ENCODE measurements around the gene REN. TPM values are rescaled to one million over a fixed set of nuclear protein-coding genes. Genes with fewer than 3 reads are reported as not detected.
A peak's percentile ranks its signal among the peaks of the same experiment; 100 is the strongest.

The REN gene
- total RNA-seq, 1 experiment from 2014 or later, result not detected

DNA sequence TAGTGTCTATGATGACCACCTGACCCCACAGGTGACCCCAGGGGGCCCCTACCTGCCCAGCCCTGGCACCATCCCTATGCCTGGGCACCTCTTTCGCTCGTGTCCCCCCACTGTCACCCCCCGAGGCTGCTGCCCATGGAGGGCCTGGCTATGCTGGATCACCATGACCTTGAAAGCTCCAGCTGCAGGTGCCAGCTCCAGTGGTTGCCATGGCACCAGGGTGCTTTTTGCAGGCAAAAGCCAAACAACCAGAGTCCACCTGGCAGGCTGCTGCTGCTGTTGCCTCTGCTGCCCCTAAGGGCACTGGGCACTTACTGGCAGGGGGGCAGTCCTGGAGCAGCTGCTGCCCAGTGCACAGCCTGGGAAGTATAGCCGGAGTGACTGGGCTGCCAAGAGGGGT lies 36.0 kb downstream of the REN start:
- WGBS (ENCODE audit: extremely low coverage, insufficient read length, low lambda C conversion rate), result no CpG with 5 or more reads among the region's 4 CpGs
- H2AFZ ChIP-seq (ENCODE audit: low read length), result no peak overlapping the region
- Mint-ChIP-seq H3K9me3 (no peaks in the 10 kb centered on the region; a peak in 1 of 5 replicates), H3K27me3 (ENCODE audit: low read depth) (no peaks in the 10 kb centered on the region; the same call in 1 of the 2 replicates), H3K4me1 (peaks cover 37 to 40% of the 10 kb centered on the region in 2 experiments), H3K27ac (no peak overlapping the region), H3K36me3 (ENCODE audit: insufficient read depth in 1 of 3, low read depth in 3 of 3) (peaks cover 5 to 57% (median 21%) of the 10 kb centered on the region in 3 experiments; a peak in 6 of 7 replicates), H3K4me3 (no peak overlapping the region)
- H3K79me2 ChIP-seq (ENCODE audit: insufficient read depth, low read length), result no peaks in the 10 kb centered on the region
- H3K9ac ChIP-seq (ENCODE audit: extremely low read depth, insufficient read length, low read length), result no peak overlapping the region
- no peak overlapping the region for H2BK12ac ChIP-seq (ENCODE audit: insufficient read length, low read depth, low read length)
- peak; percentile 46 for DNase-seq
- H3T11ph ChIP-seq (ENCODE audit: low read length), result no peak overlapping the region
- no peak overlapping the region for H2BK20ac ChIP-seq (ENCODE audit: low read depth, low read length, poor library complexity, severe bottlenecking)
- no peak overlapping the region for H3K4me2 ChIP-seq (ENCODE audit: insufficient read depth, insufficient read length, low read length)
- no peak overlapping the region for H2BK5ac ChIP-seq (ENCODE audit: insufficient read length, low read length)
- no peak overlapping the region for H2BK15ac ChIP-seq (ENCODE audit: low read depth, low read length)
- H3K4ac ChIP-seq (ENCODE audit: low read depth, low read length), result no peak overlapping the region
- H3K27ac ChIP-seq (ENCODE audit: insufficient read length, low read depth, low read length), result no peak overlapping the region
- no peaks in the 10 kb centered on the region for H3K27me3 ChIP-seq (ENCODE audit: insufficient read depth, low read length)
- no peak overlapping the region for H4K91ac ChIP-seq (ENCODE audit: insufficient read length, low read depth, low read length)
- no peak overlapping the region for H4K8ac ChIP-seq (replicated peaks; ENCODE audit: insufficient read length, low read depth, low read length)
- H3K4me1 ChIP-seq (ENCODE audit: insufficient read depth, low read length), result no peaks in the 10 kb centered on the region; the same call in 1 of the 2 replicates
- H3K14ac ChIP-seq (ENCODE audit: insufficient read depth, low read length), result no peak overlapping the region
- H3K9me3 ChIP-seq (ENCODE audit: control insufficient read depth, low read depth, low read length), result no peaks in the 10 kb centered on the region
- no peaks in the 10 kb centered on the region for H4K20me1 ChIP-seq (ENCODE audit: control insufficient read depth, insufficient read depth, insufficient read length)
- H2BK120ac ChIP-seq (ENCODE audit: low read depth, low read length, poor library complexity, severe bottlenecking), result no peak overlapping the region
- TF ChIP-seq, protein P1, sequence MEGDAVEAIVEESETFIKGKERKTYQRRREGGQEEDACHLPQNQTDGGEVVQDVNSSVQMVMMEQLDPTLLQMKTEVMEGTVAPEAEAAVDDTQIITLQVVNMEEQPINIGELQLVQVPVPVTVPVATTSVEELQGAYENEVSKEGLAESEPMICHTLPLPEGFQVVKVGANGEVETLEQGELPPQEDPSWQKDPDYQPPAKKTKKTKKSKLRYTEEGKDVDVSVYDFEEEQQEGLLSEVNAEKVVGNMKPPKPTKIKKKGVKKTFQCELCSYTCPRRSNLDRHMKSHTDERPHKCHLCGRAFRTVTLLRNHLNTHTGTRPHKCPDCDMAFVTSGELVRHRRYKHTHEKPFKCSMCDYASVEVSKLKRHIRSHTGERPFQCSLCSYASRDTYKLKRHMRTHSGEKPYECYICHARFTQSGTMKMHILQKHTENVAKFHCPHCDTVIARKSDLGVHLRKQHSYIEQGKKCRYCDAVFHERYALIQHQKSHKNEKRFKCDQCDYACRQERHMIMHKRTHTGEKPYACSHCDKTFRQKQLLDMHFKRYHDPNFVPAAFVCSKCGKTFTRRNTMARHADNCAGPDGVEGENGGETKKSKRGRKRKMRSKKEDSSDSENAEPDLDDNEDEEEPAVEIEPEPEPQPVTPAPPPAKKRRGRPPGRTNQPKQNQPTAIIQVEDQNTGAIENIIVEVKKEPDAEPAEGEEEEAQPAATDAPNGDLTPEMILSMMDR (conservative IDR thresholded peaks at IDR 0.05), result no peak
- H3K23ac ChIP-seq (ENCODE audit: insufficient read length, low read depth, low read length), result no peak overlapping the region
- peaks cover 4% of the 10 kb centered on the region for H3K23me2 ChIP-seq (ENCODE audit: insufficient read length, low read depth, low read length, poor library complexity, severe bottlenecking)
- H3K18ac ChIP-seq (ENCODE audit: insufficient read length, low read depth, low read length), result no peak overlapping the region
- H3K56ac ChIP-seq (ENCODE audit: insufficient read length, low read depth, low read length), result no peak overlapping the region
- H4K5ac ChIP-seq (ENCODE audit: insufficient read length, low read depth, low read length), result no peak overlapping the region
- no peak overlapping the region for H2AK5ac ChIP-seq (ENCODE audit: insufficient read length, low read length)
- no peaks in the 10 kb centered on the region for H3K79me1 ChIP-seq (ENCODE audit: insufficient read depth, low read depth, low read length, poor library complexity, severe bottlenecking)

Measured in H9 (cell line).